Erythroblast (primary cell): ENCODE measurements around the gene MYL6.

ENCODE experiments used
- GATA1 ChIP-seq: IDR thresholded peaks from 2 replicates; pipeline ENCODE4 v1.6.1; 2011; ENCODE audit warnings: low read depth, mild to moderate bottlenecking, control low read depth, low read length, moderate library complexity
- POLR2A ChIP-seq: IDR thresholded peaks from 2 replicates; pipeline ENCODE4 v1.6.1; 2011; ENCODE audit warnings: mild to moderate bottlenecking, low read length

GRCh38 chr12:56122637-56123036 lies 35.5 kb upstream of the MYL6 start:
- no peak for TF ChIP-seq POLR2A
- TF ChIP-seq GATA1 = no peak
